Ectodermal cell (in vitro differentiated cells): ENCODE data around the gene PNPLA1.

Experiments used
- H3K27ac ChIP-seq: 2 replicates; pipeline ENCODE4 v1.7.0; 2013; ENCODE audit warnings: mild to moderate bottlenecking, low read depth, low read length; ENCODE audit not compliant: insufficient read depth, poor library complexity, severe bottlenecking
- H3K27me3 ChIP-seq: 2 replicates; pipeline ENCODE4 v1.7.0; 2013; ENCODE audit warnings: mild to moderate bottlenecking, low read length; ENCODE audit not compliant: insufficient read depth, control insufficient read depth, poor library complexity, severe bottlenecking
- H3K36me3 ChIP-seq: one replicate; pipeline ENCODE4 v1.7.0; 2013; ENCODE audit warnings: low read length; ENCODE audit not compliant: control insufficient read depth, insufficient read depth
- H3K4me1 ChIP-seq: one replicate; pipeline ENCODE4 v1.7.0; 2013; ENCODE audit warnings: low read length; ENCODE audit not compliant: control insufficient read depth, insufficient read depth
- H3K4me3 ChIP-seq: 2 replicates; pipeline ENCODE4 v1.7.0; 2013; ENCODE audit warnings: low read depth, low read length, control low read depth; ENCODE audit not compliant: insufficient read depth
- H3K9me3 ChIP-seq: 2 replicates; pipeline ENCODE4 v1.7.0; 2013; ENCODE audit warnings: mild to moderate bottlenecking, low read length, moderate library complexity; ENCODE audit not compliant: control insufficient read depth
- WGBS, 2 experiments: methylation state at CpG; one replicate each; pipeline ENCODE4 v1.1.7; 2013; ENCODE audit warnings: missing lambda C conversion rate in 2 of 2; 5-methylcytosine and 5-hydroxymethylcytosine counted together

Gene PNPLA1

GRCh38 chr6:36245572-36246061 is 24.2 kb upstream of the PNPLA1 start:
- WGBS, 2 experiments = 61 to 65% methylated on average over 8 of the region's 8 CpGs
- Histone ChIP-seq H3K9me3 (no peaks in the 10 kb centered on the region), H3K4me3 (no peak overlapping the region), H3K27me3 (no peaks in the 10 kb centered on the region), H3K27ac (no peak overlapping the region), H3K4me1 (peaks cover 21% of the 10 kb centered on the region), H3K36me3 (no peaks in the 10 kb centered on the region)

GRCh38 chr6:36246506-36247268 is 23.2 kb upstream of the PNPLA1 start:
- peaks cover 21% of the 10 kb centered on the region for H3K4me1 ChIP-seq
- H3K9me3 ChIP-seq = no peaks in the 10 kb centered on the region
- no peaks in the 10 kb centered on the region for H3K36me3 ChIP-seq
- H3K27ac ChIP-seq = no peak overlapping the region
- H3K4me3 ChIP-seq = no peak overlapping the region
- WGBS, 2 experiments = 85 to 87% methylated on average over 21 to 22 of the region's 22 CpGs
- H3K27me3 ChIP-seq = no peaks in the 10 kb centered on the region

GRCh38 chr6:36247693-36248092 is 22.2 kb upstream of the PNPLA1 start:
- 88 to 95% methylated on average over 6 of the region's 6 CpGs for WGBS, 2 experiments
- Histone ChIP-seq H3K4me1 (peaks cover 21% of the 10 kb centered on the region), H3K4me3 (no peak overlapping the region), H3K9me3 (no peaks in the 10 kb centered on the region), H3K27me3 (no peaks in the 10 kb centered on the region), H3K36me3 (no peaks in the 10 kb centered on the region), H3K27ac (no peak overlapping the region)

GRCh38 chr6:36248980-36249379 is 20.9 kb upstream of the PNPLA1 start:
- WGBS, 2 experiments = 82 to 100% methylated on average over 1 of the region's 1 CpG

GRCh38 chr6:36249536-36249935 is 20.3 kb upstream of the PNPLA1 start:
- H3K36me3 ChIP-seq = no peaks in the 10 kb centered on the region
- 91 to 94% methylated on average over 3 to 5 of the region's 5 CpGs for WGBS, 2 experiments

More at GRCh38 chr6:36248980-36249379, 20.9 kb upstream of the PNPLA1 start:
- peaks cover 17% of the 10 kb centered on the region for H3K4me1 ChIP-seq
- no peaks in the 10 kb centered on the region for H3K9me3 ChIP-seq
- no peak overlapping the region for H3K27ac ChIP-seq
- H3K4me3 ChIP-seq = no peak overlapping the region
- H3K27me3 ChIP-seq = no peaks in the 10 kb centered on the region
- H3K36me3 ChIP-seq = no peaks in the 10 kb centered on the region

GRCh38 chr6:36252005-36252404 is 17.9 kb upstream of the PNPLA1 start:
- Histone ChIP-seq H3K9me3 (no peaks in the 10 kb centered on the region), H3K27me3 (no peaks in the 10 kb centered on the region), H3K4me3 (no peak overlapping the region), H3K4me1 (peaks cover 3% of the 10 kb centered on the region), H3K36me3 (no peaks in the 10 kb centered on the region), H3K27ac (no peak overlapping the region)
- WGBS, 2 experiments = 91 to 97% methylated on average over 2 of the region's 2 CpGs

More at GRCh38 chr6:36249536-36249935, 20.3 kb upstream of the PNPLA1 start:
- Histone ChIP-seq H3K4me1 (peaks cover 17% of the 10 kb centered on the region), H3K9me3 (no peaks in the 10 kb centered on the region), H3K27ac (no peak overlapping the region), H3K27me3 (no peaks in the 10 kb centered on the region), H3K4me3 (no peak overlapping the region)

- H3K27me3 ChIP-seq = no peaks in the 10 kb centered on the region
- WGBS, 2 experiments = 76 to 77% methylated on average over 9 of the region's 9 CpGs
- no peaks in the 10 kb centered on the region for H3K9me3 ChIP-seq
- no peaks in the 10 kb centered on the region for H3K36me3 ChIP-seq
- H3K27ac ChIP-seq = no peak overlapping the region
- no peak overlapping the region for H3K4me3 ChIP-seq
- no peaks in the 10 kb centered on the region for H3K4me1 ChIP-seq
These were observed 6.4 kb upstream of the PNPLA1 start for GRCh38 chr6:36263390-36264000.

GRCh38 chr6:36265744-36266143 is 4.1 kb upstream of the PNPLA1 start:
- Histone ChIP-seq H3K36me3 (no peaks in the 10 kb centered on the region), H3K27me3 (no peaks in the 10 kb centered on the region), H3K27ac (no peak overlapping the region), H3K9me3 (no peaks in the 10 kb centered on the region), H3K4me3 (no peak overlapping the region), H3K4me1 (no peaks in the 10 kb centered on the region)
- WGBS, 2 experiments = 88 to 100% methylated on average over 1 of the region's 1 CpG

GRCh38 chr6:36266913-36267644 is 2.8 kb upstream of the PNPLA1 start:
- Histone ChIP-seq H3K27ac (no peak overlapping the region), H3K9me3 (no peaks in the 10 kb centered on the region), H3K36me3 (no peaks in the 10 kb centered on the region), H3K4me3 (no peak overlapping the region), H3K4me1 (no peaks in the 10 kb centered on the region), H3K27me3 (no peaks in the 10 kb centered on the region)
- WGBS, 2 experiments = 92 to 96% methylated on average over 13 of the region's 13 CpGs
